Body of pancreas (tissue), 4 donors: ENCODE results near the gene CDAN1.

ENCODE experiments used
- POLR2A ChIP-seq, 3 donors: fragments of 450-650 bp; IDR thresholded peaks; one replicate each; pipeline ENCODE4 v1.6.1; 2016; ENCODE audit warnings: antibody characterized with exemption in 3 of 3, mild to moderate bottlenecking in 2 of 3
- TF ChIP-seq, protein P1 (sequence below), 7 experiments: fragments of 450-650 bp in 4 of 7; fragments of 200-600 bp in 3 of 7; sonication (generic) in 3 of 7; IDR thresholded peaks; one replicate each; pipeline ENCODE4 v1.5.1; 2016 to 2019; ENCODE audit warnings: antibody characterized with exemption in 7 of 7

DNA sequence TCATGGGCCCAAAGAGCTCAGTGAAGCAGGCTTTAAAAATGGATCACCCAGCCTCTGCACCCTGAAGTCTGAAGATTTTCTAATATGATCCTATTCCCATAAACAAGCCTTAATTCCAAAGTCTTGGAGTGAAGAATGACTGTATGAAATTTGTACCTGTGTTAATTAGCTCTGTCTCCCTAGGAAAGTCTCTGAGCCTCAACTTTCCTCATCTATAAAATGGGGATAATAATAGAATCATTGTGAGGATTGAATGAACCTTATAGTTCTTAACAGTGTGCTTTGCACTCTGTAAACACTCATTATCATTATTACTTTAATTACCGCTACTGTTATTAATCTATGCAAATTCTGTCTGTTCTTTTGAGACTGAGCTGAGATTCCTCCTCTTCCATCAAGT is 61.9 kb downstream of the CDAN1 start:
- TF ChIP-seq, protein P1, sequence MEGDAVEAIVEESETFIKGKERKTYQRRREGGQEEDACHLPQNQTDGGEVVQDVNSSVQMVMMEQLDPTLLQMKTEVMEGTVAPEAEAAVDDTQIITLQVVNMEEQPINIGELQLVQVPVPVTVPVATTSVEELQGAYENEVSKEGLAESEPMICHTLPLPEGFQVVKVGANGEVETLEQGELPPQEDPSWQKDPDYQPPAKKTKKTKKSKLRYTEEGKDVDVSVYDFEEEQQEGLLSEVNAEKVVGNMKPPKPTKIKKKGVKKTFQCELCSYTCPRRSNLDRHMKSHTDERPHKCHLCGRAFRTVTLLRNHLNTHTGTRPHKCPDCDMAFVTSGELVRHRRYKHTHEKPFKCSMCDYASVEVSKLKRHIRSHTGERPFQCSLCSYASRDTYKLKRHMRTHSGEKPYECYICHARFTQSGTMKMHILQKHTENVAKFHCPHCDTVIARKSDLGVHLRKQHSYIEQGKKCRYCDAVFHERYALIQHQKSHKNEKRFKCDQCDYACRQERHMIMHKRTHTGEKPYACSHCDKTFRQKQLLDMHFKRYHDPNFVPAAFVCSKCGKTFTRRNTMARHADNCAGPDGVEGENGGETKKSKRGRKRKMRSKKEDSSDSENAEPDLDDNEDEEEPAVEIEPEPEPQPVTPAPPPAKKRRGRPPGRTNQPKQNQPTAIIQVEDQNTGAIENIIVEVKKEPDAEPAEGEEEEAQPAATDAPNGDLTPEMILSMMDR (IDR thresholded peaks at IDR 0.05): no peak
- TF ChIP-seq POLR2A (IDR thresholded peaks at IDR 0.05): no peak
